ENCODE measurements around the gene PFDN6.
"Not testable (repeated sequence)": the region's sequence is repeated elsewhere in the genome, so short reads cannot be mapped to it uniquely, and the experiment has no call there.

PFDN6 gene

DNA sequence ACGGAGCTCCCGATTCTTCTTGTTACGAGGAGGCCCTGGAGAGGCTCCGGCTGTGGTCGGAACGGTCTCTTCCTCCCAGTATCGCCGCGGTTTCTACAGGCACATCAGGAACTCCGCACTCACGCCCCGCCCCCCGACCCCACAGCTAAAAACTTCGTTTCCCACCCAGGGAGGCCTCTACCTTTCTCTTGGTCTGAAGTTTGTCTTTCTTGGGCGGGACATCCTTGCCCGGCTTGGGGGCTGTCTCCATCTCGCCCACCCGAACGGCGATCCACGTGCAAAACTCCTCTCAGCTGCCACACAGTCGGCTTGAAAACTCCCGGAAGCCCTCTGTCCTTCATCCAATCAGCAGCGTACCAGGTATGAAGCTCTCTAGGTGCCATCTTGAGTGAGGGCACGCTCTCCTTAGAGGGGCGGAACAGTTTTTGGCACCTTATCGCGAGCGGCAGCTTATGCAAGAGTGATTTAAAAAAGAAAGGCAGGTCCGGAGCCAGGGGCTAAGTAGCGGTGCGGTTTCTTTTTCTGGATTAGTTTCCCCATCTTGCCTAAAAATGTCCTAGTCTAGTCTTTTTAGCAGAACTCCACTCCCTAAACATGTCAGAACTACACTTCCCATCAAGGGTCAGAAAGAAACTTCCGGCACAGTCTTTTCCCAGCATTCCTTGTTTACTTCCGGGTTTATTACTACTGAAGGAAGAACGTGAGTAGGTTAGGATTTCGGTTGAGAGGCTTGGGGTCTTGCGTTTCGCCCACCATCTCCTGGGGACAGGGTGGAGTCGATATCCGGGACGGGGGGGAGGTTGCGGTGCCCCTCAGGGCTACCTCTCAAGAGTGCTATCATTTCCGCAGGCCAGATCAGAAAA is at the start of gene PFDN6, which contains the start of gene WDR46:
PFDN6 (plus strand) TSS at position 681 of the 863 bp plus-strand sequence. CDS start 256 bp downstream, outside the sequence.
WDR46 (minus strand) TSS at position 319 of the 863 bp plus-strand sequence; CDS start at position 250, 69 bp downstream.
- ATAC-seq (peak; percentile 96), DNase-seq (peak; percentile 78)

DNA sequence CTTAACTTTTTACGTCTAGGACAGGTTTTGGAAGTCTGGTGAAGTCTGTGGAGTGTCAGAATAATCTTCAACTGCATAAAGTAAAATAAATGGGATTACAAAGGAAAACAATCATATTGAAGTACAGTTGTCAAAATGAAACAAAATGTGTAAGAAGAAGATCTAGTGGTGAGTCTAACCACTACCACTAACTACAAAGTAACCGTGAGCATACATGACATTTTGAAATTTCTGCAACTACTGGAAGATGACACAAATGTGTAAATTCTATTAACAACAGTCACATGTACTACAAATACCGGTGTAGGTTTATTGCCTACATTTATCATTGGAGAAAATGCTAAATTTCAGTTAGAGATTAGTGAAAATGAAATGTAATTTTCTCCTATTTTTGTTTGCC is 47.4 kb upstream of the PFDN6 start:
- ATAC-seq (peak; percentile 79), DNase-seq (no peak)

DNA sequence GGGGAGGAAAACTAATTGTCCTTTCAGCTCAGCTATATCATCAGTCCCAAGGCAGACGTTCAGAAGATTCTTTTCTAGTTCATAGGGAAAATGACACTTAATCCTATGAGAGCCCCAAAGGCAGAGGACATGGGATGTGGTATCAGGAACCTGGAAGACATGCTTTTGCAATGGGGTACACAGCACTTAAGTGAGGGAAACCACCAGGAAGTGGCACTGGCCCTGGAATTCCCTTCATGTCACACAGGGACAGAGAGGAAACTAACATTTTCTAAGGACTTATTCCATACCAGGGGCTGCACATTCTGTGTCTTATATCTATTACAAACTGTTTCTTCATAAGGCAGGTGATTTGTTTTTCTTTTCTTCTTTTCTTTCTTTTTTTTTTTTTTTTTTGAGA is 45.9 kb upstream of the PFDN6 start:
- no peak for ATAC-seq

DNA sequence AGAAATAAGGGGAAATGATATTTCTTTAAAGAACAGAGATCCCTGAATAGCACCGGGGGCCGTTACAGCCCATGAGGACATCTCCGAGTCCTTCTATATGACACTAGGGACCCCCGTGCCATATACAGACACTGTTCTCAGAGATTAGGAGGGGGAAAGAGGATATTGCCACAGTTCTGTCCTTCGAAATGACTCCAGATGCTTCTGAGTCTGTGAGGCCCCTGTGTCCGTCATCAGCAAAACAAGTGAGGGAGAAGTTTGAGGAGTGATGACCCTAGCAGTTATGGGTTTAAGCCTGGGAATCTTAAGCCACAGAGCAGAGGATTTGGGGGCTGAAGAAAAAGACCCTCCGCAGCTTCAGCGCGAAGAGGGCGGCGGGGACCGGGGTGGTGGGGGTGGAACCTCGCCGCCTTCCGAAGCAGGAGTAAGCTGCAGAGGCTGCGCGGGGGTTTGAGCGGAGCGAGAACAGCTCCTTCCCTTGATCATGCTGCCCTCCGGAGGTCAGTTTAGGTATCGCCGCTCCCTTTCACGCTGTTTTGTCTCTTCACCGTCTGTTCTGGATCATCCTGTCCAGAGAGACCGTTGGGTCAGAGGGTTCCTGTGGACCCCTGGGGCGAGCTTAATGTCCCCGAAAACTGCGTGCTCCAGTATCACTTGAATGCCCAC is 41.3 kb upstream of the PFDN6 start:
- ATAC-seq: peak; percentile 45

More for the DNA sequence above, 45.9 kb upstream of the PFDN6 start:
- no peak for DNase-seq

DNA sequence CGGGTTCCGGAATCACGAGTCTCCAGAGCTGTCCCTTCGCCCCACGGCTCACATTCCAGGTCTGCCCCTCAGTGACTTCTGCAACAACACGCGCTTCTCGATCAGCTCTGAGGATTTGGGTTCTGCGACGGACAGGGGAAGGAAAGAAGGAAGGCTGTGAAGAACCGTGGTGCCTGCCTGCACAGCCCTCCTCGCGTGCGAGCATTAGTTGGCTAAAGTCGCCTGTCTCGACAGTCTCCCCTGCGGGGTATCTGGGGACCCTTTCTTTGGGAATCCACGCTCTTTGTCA is 40.8 kb upstream of the PFDN6 start:
- DNase-seq: no peak
- ATAC-seq: peak; percentile 5

More for the DNA sequence above, 41.3 kb upstream of the PFDN6 start:
- DNase-seq: peak; percentile 94

DNA sequence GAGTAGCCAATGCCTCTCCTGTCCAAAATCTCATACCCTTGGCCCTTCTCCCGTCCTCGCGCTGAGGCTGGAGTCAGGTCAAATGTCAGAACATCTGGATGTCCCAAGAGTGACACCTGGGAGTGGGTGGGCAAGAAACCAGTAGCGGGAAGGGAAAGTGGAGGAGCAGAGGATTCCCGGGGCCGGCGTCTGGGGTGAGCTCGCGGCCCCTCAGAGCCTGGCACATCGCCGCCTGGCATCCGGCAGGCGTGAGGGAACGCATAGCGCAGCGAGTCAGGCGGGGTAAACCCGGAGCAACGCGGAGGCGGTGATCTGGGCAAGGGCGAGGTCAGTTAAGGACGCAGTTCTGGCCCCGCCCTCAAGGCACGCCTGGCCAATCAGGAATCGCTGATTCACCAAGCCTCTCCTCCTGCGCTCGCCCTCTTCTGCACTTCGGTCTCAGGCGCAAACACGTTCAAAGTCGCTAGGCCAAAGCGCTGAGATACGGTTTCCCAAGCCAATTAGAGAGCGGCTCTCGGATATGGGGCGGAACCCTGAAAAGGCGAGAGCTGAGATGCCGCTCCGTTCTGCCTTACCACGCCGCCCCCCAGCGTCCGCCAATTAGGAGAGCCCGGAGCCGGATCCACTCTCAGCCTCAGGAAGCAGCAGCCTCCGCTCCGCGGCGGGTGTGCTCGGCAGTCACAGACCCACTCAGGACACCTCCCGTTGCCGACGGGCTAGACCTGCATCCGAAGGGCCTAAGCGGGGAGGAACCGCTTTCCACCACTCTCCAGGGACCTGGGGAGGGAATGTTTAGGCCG is 40.3 kb upstream of the PFDN6 start:
- ATAC-seq (peak; percentile 96), DNase-seq (peak; percentile 96)

DNA sequence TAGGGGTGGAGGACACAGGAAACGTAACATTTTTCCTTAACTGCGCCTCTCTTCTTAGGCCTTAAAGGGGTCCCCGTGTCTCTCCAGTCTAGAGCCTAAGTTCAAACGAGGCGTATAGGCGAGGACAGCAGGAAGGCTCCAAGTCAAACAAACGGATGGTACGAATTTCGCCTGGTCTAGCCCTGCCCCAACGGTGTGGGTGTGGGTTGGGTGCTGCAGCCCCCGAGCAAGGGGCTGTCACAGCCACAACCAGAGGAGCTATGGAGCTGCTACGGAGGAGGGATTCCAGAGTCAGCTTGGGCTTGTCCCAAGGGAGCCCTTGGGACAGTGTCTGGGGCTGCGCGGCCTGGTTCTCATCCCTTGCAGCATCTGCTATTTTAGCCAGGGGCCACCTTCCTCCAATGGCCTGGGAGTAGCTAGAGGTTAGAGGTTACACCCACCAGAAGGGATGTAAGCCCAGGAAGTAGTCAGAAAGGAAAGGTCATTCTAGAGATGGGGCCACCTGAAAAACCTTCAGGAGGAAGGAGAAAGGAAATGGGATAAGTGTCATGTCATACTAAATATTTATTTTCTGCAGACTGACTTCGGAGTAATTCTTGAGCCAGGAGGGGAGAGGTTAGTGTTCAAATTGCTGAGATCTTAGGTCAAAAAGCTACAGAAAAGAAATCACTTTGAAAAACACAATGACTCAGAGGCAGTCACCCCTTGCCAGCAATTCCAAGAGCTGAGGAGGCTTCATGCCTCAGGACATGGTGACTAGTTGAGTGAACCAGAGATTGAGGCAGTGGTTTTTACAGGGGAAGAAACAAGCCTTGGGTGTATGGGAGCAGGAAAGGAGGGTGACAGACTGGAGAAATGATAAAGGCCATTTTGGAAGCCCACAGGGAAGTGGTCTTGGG is 39.4 kb upstream of the PFDN6 start:
- DNase-seq (no peak), ATAC-seq (no peak)

DNA sequence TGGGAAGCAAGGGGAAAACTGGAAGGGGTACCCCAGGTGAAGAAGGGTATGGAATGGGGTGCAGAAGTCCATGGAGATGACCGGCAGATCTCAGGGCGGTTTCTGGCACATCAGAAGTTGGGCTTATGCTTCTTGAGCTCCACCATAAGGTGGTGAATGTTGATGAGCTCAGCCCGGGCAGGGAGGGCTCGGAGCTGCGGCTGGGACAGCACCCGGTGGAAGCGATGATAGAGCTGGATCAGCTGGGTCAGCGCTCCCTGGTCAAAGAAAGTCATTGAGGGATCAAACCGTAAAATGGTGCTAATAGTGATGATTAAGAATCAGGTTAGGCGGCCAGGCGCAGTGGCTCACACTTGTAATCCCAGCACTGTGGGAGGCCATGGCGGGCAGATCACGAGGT is 38.7 kb upstream of the PFDN6 start:
- DNase-seq: no peak
- no peak for ATAC-seq

DNA sequence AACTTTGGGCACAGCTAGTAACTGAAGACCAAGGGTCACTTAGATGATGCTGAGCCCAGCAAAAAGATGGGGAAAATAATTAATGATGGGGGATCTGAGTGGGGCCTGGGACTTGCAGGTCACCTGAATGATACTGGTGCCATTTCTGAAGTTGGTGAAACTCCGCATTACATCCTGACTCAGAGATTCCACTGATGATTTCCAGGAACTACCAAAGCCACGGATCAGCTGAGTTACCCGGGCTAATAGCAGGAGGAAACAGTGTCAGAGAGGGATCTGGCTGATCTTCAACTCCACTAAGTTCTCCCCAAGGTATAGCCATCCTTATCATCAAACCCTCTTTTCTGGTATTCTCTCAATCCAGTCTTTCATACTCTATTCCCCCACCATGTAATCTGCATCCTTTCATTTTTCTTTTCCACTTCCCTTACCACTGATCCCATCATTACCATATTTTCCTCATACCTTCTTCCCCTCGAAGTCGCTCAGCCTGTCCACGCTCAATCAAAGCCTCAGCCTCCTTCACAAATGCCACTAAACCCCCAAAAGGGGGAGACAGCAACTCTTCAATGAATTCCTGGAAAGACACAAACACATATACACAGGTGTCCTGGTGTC is 37.9 kb upstream of the PFDN6 start:
- ATAC-seq (no peak), DNase-seq (no peak)

DNA sequence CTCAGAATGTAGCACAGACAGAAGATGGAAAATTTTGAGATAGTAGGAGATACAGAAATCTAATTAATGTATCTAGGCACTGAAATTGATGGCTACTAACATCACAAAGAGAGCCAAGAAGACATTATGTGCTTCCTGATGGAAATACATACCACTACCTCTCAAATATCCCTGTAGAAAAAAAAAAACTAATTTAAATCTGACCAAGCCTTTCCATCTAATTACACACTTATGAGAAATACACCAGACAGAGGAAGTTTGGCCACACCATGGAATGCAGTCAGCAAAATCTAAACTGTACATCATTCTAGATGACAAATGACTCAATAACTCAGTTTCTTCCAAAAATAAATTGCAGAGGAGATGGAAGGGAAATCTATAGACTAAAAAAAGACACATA is 36.6 kb upstream of the PFDN6 start:
- DNase-seq (no peak), ATAC-seq (no peak)

DNA sequence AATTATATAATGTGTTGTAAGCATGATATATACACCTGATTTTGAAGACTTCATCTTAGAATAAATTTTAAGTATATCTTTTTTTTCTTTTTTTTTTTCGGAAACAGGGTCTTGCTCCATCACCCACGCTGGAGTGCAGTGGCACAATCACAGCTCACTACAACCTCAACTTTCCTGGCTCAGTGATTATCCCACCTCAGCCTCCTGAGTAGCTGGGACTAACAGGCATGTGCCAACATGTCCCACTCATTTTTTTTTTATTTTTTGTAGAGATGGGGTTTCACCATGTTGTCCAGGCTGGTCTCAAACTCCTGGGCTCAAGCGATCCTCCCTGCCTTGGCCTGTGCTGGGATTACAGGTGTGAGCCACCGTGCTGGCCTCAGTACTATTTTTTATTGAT is 34.8 kb upstream of the PFDN6 start:
- ATAC-seq (no peak), DNase-seq (no peak)

DNA sequence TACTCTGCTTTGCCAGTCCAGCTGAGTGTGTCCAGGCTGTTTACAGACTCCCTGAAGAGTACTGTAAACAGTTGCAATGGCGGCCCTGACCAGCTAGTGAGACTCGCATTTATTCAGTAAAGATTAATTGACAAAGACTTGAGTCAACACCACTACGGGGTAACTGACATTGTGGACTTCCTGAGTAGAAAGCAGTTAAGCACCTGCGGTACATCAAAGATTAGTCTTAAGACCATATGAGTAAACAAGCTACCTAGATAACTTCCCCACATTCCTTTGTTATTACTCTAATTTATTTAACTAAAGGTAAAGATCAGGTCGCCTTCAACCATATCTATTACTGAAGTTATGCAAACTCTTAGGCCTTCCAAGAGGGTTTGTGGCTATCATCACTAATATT is 30.4 kb upstream of the PFDN6 start:
- DNase-seq: no peak
- ATAC-seq: no peak

DNA sequence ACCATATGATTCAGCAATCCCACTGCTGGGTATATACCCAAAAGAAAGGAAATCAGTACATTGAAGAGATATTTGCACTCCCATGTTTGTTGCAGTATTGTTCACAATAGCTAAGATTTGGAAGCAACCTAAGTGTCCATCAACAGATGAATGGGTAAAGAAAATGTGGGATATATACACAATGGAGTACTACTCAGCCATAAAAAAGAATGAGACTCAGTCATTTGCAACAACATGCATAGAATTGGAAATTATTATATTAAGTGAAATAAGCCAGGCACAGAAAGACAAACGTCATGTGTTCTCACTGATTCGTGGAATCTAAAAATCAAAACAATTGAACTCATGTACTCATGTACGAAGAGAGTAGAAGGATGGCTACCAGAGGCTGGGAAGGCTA is 26.9 kb upstream of the PFDN6 start:
- not testable (repeated sequence) for DNase-seq, ATAC-seq

DNA sequence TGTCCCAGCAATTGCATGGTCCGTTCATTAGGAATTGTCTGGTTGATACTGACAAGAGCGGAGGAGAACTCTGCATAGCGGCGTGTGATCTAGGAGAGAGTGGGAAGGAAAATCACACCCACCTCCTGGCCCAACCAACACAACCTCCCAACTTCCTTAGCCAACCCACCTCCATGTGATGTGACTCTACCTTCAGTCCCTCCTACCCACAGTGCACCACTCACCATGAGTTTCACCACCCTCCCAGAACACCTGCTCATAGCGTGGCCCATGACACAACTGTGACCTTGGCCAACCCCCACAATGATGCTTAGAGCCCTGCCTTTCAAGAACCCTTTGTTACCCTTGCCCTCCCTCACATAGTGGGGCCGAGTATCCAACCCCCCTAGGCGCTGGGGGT is 25.4 kb upstream of the PFDN6 start:
- DNase-seq (no peak), ATAC-seq (peak; percentile 37)

DNA sequence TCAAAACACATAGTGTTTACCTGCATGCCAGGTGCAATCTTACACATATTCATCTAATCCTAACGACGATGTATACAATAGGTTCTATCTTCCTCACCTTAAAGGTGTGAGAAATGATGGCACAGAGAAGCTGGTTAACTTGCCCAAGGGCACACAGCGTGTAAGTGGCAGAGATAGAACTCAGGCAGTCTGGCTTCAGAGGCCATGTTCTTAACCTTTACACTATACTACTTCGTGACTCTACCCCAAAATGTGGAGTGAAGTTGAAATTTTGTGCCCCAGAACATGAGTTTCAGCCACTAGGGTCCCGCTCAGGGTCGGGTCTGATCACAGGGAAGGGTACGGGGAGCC is 18.3 kb upstream of the PFDN6 start:
- peak; percentile 7 for ATAC-seq
- DNase-seq: no peak

DNA sequence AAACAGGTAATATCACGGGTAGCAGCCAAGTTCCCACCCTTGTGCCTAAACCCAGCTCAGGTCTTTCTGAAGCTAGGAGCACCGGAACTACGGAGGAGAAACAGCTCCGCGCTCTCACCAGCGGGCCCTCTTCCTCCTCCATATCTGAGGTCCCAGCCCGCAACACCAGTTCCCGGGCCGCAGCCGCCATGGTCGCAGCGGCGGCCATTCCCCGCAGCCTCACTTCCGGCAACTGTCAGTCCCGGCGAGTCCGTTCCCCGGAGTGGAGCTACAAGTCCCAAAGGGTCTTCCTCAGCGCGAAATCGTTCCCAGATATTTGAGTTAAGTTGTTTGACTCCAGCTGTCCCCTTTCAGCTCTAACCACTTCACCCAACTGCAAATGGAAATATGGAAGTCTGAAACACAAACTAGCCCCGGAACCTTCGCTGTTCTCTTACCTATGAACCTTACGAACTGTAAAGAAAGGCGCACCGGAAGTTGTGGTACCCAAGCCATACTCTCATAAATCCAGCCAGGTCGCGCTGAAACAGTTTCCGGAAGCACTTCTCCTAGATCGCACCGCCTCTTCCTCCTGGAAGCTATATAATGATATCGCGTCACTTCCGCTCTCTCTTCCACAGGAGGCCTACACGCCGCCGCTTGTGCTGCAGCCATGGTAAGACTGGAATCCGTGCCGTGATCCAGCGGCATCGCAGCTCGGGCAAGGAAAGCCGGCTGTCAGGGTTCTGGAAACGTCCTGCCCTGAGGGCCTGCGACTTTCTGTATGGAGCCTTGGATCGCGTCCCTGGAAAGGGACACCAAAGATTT is 17.7 kb upstream of the PFDN6 start, which contains the start of the genes RPS18 and VPS52:
RPS18 (plus strand) TSS at position 608 of the 807 bp plus-strand sequence; CDS start at position 653, 45 bp downstream.
VPS52 (minus strand) TSS at position 409 of the 807 bp plus-strand sequence; CDS start at position 208, 201 bp downstream.
- ATAC-seq (peak; percentile 84), DNase-seq (peak; percentile 87)

DNA sequence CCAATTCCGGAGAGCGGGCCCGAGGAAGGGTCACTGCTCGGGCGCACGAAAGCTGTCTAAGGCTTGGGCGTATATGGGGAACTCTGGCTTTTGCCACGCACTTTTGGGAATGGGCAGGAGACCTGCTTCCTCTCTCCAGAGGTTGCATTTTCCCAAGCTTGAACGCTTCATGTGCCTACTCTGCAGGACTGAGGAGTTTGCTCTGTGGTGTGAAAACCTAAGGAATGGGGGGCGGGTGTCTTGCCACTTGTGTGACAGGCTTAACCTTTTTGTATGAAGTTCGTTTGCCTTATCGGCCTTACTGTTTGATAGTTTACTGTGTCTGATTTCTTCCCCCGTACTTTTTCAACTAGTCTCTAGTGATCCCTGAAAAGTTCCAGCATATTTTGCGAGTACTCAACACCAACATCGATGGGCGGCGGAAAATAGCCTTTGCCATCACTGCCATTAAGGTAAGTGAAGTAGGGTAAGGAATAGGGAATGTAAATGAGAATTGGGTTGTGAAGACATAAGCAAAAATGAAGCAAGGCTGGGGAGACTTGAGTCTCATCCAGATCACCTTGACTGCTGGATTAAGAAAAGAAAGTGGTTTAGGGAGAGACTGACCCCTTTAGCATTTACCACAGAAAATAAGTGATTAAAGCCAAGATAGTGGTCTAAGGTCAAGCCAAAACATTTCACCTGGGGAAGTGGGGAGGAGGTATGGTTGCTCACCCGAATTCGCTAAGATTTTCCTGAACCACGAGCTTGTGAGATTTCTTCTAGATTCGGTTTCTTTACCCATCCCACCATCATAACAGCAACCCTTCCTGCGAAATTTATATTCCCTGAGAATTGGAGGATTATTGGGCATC is 16.9 kb upstream of the PFDN6 start:
- peak; percentile 1 for ATAC-seq
- DNase-seq: no peak

DNA sequence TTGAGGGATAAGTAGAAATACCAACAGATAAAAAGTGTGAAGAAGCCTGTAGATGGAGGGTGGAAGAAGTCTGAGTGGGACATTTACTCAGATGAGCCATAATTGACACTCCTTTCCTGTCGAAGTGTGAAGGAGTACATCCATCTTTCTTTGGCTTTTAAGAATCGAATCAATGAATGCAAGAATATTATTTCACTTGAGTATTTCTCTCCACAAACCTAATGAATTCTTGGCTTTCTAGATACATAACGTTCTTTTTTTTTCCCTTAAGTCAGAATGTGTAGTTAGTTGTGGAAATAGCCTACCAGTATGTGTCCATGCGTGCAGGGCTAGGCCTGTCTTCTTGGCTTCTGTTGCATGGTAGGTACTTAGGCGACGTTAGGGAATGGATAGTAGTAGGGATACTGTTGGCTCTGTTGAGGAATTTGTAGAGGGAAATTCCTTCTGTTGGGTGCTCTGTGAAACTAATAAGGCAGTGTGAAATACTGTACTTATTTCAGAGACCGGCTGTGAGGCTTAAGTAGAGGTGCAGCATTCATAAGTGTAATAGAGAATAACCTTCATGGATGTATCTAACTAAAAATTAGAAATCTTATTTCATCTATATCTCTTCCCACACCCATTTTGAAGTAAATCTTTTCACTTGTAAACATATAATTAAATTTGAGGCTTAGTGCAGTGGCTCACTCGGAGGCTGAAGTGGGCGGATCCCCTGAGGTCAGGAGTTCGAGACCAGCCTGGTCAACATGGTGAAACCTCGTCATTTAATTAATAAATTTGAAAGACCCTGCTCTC is 16.1 kb upstream of the PFDN6 start:
- no peak for ATAC-seq

More for the DNA sequence above, 16.1 kb upstream of the PFDN6 start:
- DNase-seq: no peak

Measured in stimulated activated naive CD8-positive, alpha-beta T cell treated with anti-CD3 and anti-CD28 coated beads, Interleukin-15, Interleukin-2, amounts not matched to agents 100 U/mL and 50 U/mL, for 24 hours (primary cell).